HG03565 (cell line): ENCODE results near the gene LIMS2.

Experiments
- ATAC-seq: cut with Tn5 transposase; IDR thresholded peaks from one replicate; pipeline ENCODE4 v1.9.1; 2021; ENCODE audit warnings: mild to moderate bottlenecking, moderate library complexity; ENCODE audit not compliant: unreplicated experiment

Gene LIMS2

DNA sequence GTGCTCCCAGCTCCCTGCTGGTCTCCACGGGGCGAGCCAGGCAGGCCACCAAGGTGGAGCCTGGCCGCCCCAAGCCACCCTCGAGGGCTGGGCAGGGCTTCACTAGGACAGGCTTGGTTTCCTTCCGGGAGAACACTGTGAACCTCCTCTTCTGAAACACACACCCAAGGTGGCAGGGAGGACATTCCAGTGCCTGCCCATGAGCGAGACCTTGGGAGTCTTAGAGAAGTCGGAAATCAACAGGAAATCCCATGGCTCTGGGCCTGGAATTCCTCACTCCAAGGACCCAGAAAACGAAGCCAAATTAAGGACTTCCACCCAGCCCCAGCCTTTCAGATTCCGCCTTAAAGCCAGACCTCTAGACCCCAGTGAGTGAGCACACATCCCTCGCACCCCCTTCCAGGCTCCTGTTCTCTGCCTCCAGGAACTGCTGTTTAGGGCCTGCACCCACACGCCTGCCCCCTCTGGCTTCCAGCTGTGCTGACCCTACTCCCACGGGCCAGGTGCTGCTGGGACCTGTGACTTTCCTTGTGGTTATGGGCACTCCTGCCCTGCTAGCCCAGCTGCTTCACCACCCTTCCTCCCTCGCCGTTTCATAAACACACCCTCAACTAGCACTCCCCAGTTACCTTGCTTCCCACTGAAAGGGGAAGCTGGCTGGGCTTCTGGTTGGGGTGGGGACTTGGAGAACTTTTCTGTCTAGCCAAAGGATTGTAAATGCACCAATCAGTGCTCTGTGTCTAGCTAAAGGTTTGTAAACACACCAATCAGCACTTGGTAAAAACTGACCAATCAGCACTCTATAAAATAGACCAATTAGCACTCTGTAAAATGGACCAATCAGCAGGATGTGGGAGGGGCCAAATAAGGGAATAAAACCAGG, 15.7 kb downstream of the LIMS2 start:
- no peak for ATAC-seq

DNA sequence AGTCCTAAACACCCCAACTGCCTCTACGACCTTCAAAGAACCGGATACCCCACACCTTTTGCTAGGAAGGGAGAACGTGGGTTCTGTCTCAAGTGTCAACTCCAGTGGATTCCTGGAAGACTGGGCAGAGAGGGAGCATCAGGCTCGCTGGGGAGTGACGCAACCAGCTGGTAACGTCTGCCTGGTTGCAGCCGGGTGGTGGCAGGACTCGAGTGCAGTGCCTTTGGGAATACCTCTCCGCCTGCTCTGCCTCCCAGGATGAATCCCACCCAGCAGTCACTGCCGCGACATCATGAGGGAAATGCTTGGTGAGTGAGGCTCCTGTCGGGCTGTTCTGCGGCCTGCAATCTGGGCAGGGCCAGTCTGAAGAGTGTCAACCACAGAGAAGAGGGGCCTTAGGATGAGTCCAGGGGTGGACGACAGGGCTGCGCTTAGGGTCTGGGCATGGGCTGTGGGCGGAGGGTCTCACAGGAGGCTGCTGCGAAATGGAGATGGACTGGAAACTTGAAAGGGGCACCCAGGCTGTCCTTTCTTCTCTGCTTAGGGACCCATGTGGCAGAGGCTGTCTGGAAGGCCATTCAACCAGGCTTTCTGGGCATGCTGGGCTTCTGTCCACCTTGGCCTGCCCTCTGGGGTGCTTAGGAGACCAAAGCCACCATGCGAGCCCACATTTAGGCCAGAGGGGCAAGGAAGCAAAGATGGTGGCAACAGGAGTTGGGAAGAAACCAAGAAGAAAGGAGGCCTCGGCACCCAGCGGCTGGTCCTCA, 16.5 kb downstream of the LIMS2 start:
- no peak for ATAC-seq

DNA sequence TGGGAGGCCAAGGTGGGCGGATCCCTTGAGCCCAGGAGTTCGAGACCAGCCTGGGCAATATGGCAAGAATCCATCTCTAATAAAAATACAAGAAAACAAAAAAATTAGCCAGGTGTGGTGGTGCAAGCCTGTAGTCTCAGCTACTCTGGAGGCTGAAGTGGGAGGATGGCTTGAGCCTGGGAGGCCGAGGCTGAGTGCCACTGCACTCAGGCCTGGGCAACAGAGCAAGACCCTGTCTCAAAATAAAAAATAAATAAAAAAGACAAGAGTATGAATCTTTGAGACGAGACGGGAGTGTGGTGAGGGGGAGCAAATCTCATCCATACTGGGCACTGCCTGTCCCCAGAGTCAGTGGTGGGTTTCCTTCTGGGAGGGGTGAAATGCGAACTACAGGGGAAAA, 17.2 kb downstream of the LIMS2 start:
- no peak for ATAC-seq

DNA sequence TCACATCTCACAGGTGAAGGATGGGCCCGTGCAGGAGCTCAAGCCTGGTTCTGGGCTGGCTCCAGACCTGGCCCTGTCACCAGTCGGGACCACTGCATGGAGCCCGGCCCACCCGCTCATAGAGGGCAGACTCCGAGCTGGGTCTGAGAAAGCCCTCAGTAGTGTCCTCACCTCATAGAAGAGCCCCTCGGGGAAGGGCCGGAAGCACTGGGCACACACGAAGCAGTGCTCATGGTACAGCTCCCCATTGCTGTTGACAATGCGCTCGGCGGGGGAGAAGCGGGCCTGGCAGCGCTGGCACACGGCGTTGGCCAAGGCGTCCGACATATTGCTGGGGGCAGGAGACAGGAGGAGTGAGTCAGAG, 18.1 kb downstream of the LIMS2 start:
- ATAC-seq, result no peak

DNA sequence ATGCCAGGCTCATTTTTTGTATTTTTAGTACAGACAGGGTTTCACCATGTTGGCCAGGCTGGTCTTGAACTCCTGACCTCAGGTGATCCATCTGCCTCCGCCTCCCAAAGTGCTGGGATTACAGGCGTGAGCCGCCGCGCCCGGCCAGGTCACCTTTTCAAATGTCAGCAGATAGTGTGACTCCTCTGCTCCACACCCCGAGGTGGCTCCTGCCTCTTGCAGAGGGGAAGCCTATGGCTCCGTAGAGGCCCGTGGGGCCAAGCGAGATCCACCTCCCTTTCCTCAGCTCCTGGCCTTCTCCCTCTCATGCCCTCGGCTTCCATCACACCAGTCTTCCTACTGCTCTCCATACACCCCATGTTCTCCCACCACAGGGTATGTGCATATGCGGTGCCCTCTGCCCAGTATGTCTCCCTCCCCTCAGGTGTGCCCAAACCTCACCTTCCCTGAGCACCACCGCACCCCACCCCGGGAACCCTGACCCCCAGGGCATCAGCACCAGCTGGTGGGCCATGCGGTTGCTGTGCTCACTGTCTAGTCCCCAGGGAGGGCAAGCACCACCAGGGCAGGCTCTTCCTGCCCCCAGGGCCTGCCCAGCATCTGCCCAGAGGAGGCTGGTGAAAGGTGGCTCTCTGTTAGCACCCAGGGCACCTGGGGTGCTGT, 18.6 kb downstream of the LIMS2 start:
- no peak for ATAC-seq

DNA sequence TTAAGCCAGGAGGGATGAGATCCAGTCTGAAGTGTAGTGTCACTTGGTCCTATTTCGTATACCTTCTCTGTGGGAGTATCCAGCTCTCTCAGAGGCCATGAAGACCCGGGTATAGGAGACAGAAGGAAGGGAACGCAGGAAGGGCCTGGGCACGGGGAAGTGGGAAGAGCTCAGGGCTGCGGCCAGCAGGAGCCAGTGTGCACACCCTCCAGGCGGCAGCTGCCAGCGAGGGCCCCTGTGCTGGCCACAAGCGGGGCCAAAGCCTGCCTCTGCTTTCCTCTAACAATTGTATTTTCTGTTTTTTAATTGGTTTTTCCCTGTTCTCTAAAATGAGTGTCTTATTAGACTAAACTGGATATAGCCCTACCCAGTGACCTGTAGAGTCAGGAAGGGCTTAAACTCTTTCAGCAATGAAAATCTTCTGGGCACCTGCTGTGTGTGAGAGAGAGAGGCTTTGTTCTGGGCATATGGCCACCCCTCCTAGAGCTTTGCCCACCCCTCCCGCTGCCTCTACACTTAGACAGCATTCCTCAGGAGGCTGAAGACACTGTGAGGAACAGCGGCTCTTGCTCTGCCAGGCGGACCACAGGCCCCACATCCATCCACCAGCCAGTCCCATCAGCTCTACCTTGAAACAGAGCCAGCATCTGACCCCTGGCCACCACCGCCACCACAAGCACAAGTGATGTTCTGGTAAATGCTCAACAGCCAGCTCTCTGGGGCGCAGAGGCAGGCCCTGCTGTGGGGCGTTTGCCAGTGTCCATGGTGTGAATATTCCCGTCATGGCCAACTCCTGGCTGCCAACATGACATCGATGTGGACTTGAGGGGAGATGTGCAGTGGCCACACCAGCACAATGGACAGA, 19.9 kb downstream of the LIMS2 start:
- ATAC-seq, result no peak

DNA sequence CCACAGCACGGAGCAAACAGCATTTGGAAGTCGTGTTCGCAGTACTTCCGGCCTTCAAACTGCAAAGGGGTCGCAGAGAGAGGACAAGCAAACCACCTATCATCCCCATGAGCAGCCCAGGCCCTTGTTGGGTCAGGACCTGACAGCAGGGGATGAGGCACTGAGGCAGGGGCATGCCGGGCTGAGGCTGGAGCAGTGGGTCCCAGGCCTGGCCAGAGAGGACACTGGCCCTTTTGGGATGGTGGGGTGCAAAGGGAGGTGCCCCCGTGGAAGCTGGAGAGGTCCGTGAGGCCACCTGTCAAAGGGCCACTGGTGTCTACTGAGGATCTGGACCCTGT, 20.5 kb downstream of the LIMS2 start:
- no peak for ATAC-seq

DNA sequence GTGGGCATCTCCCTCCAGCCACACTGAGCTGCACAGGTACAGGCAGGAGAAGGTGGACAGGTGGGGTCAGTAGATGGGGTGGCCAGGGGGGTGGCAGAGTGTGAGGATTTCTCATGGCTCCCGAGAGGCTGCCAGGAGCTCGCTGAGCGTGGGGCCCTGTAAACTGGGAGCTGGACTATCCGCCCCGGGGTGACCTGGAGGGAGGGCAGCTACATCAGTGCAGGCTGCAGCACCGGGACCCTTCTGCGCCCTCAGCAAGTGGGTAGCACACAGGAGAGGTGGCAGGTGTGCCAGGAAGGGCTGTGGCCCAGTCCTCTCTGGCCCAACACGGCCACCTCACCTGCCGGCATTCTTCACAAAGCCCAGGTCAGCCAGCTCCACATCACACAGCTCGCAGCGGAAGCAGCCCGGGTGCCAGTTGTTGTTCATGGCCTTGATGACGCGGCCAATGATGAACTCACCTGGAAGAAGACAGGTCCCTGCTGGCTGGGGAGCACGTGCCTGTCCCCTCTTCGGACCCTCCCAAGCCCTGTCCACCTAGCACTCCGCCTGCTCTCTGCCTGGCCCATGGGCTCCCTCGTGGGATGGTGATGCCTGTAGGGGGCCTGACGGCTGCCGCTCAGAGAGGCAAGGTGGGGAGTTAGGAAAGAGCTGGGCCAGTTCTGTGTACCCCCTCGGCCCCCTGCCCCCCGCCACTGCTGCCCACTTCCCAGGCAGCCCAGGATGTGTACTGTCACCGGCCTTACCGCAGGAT, 21.1 kb downstream of the LIMS2 start:
- ATAC-seq, result no peak

DNA sequence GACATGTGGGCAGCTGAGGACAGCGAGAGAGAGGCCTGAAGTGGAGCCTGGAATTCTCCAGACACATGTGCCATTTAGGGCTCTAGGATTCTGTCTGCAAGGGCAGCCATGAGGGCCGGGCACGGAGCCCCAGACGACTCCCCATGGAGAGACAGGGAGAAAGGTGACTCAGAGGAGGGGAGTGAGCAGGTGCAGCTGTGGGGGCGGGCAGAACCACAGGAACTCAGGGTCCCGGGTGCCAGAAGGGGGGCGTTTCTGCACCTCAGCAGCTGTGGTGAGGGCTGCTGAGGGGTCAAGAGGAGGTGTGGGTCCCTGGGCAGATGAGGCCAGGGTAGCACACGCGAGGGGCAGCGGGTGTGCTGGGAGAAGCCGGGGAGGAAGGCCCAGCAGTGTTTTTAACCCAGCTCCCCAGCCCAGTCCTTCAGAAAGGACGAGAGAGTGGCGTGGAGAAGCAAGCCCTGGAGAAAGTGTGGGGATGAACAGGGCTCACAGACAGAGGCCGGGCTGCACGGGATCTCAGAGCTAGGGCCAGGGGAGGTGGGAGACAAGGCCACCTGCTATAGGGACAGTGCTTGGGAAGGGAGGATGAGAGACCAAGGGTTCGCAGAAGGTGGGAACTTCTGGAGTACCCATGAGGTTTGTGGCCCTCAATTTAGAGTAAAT, 21.8 kb downstream of the LIMS2 start:
- ATAC-seq, result no peak

DNA sequence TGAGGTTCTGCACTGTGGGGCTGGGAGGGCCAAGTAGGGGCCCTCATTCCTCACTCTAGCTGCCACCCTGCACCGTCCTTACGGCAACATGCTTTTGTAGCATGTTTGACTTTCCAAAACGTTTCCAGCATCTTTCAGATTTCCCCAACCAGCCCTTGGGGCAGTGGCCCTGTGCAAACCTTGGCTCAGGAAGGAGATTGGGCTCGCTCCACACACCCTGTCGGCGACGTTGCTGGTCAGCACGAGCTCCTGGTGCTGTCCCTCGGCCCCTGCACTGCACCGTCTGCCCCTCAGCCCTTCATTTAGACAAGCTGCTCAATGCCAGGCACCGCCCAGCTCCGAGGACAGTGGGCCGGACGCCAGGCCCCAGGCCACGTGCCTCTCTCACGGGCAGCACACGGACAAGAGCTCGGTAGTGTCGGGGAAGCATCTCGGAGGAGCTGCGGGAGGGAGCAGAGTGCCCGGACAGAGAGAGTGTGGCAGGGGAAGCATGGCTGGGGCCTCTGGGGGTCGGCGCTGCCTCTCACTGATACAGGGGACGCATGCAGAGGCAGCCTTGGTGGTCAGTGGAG, 22.5 kb downstream of the LIMS2 start:
- no peak for ATAC-seq

DNA sequence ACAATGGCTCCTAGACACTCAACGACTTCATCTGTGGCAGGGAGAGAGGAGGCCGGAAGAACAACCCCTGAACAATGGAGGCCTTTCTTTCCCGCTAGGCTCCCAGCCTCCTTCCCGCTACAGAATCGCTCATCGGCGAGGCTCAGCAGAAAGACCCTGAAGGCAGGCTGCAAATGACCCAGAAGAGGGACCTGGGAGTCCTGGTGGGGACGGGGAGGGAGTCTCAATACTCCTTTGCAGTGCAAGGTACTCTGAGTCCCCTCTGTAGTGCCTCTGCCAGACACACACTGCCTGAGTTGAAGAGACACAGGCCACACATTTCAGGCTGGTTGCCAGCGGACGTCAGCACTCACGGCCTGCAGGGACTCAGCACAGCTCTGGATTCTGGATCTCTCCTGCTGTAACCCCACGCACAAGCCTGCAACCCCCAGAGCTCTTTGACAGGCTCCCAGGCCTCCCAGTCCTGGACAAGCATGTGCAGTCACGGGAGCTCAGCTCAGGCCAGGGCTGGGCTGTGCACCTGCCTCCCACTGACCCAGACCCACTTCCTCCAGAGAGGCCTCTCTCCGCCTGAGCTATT, 23.3 kb downstream of the LIMS2 start:
- ATAC-seq, result no peak

DNA sequence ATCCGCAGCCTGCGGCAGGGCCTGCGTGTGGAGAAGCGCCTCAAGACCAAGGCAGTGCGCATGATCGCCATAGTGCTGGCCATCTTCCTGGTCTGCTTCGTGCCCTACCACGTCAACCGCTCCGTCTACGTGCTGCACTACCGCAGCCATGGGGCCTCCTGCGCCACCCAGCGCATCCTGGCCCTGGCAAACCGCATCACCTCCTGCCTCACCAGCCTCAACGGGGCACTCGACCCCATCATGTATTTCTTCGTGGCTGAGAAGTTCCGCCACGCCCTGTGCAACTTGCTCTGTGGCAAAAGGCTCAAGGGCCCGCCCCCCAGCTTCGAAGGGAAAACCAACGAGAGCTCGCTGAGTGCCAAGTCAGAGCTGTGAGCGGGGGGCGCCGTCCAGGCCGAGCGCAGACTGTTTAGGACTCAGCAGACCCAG, 23.9 kb downstream of the LIMS2 start:
- ATAC-seq, result no peak

DNA sequence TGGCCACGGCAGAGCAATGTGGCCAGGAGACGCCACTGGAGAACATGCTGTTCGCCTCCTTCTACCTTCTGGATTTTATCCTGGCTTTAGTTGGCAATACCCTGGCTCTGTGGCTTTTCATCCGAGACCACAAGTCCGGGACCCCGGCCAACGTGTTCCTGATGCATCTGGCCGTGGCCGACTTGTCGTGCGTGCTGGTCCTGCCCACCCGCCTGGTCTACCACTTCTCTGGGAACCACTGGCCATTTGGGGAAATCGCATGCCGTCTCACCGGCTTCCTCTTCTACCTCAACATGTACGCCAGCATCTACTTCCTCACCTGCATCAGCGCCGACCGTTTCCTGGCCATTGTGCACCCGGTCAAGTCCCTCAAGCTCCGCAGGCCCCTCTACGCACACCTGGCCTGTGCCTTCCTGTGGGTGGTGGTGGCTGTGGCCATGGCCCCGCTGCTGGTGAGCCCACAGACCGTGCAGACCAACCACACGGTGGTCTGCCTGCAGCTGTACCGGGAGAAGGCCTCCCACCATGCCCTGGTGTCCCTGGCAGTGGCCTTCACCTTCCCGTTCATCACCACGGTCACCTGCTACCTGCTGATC, 24.4 kb downstream of the LIMS2 start:
- ATAC-seq, result no peak

DNA sequence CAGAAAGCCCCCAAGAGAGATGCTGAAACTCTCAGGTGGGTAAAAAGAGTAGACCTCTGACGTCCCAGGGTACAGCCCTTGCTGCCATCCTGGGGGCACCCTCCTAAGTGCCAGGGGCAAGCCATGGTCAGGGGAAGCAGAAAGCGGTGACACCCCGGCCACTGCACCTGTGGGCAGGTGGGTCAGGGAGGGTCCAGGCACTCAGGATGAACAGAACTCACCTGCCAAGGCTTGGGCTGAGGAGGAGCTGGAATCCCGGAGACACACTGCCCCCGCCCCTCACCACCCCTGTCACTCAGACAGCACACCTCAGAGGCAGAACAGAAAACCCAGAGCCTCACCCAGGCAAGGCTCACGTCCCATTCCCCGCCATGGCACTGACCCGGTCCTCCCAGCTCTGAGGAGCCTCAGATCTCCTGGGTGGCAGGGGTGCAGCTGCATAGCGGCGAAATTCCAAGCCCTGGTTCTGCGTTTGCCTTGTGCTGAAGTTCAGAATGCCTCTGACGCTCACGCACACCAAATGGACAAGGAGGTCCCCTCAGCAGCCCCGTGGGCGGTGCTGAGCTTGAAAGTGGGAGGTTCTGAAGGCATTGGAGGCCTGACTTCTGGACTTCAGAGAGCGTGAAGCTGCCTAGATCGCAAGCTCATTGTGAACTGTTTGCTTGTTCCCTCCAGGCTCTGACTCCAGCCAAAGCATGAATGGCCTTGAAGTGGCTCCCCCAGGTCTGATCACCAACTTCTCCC, 25.1 kb downstream of the LIMS2 start:
- ATAC-seq, result no peak

DNA sequence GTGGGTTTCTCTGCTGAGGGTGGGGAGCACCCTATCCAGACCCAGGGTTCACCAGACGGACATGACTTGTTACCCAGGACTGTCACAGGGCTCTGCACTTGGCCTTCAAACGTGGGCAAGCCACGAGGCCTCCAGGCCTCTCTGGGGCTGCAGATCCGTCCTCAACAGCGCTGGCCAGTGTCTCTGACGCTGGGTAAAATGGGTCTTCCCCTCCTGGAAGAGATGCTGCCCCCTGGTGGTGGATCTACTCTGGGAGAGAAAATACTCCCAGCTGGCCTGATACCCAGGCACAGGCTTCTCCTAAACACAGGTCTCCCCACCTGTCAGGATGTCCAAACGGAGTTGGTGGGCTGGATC, 25.7 kb downstream of the LIMS2 start:
- ATAC-seq, result peak; percentile 70

DNA sequence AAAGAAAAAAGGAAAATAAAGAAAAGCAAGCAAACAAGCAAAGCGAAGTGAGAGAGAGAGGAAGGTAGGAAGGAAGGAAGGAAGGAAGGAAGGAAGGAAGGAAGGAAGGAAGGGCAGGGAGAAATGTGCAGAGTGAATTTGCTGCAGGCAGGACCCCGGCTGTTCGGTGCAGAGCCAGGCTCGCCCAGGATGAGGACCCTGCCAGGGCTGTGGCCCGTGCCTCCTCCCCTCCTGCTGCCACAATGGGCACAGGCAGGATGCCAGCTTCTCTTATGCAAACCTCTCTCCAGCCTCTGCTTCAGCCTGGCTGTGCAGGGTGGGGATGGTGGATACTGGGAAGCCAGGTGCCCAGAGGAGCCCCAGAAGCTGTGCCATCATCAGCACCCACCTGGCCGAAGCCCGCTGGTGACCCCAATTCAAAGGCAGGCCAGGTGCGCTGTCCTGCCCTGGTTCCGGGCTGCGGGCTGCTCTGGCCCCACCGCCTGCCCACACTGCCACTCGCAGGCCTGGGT, 26.2 kb downstream of the LIMS2 start:
- ATAC-seq, result no peak

DNA sequence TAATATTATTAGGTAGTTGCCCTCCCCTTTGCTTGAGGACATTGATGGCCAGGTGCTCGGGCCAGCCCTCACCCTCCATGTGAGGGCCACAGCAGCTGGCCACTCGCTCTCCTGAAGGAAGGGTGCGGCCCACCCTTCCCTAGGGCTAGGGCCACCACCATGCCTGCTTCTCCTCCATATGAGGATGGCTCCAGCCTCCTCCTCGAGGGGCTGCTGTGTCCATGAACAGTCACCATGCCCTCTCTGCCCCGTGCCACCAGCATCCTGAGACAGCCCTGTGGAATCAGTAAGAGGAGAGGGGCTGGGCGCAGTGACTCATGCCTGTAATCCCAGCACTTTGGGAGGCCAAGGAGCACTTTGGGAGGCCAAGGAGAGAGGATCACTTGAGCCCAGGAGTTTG, 27.0 kb downstream of the LIMS2 start:
- ATAC-seq, result no peak
